ACC112 (cell line): ENCODE results near the gene GCNA.
"Not testable (repeated sequence)": the region's sequence is repeated elsewhere in the genome, so short reads cannot be mapped to it uniquely, and the experiment has no call there.

Experiments
- H2AFZ ChIP-seq: fragments of 200-600 bp; sonication (generic); one replicate; pipeline ENCODE4 v1.6.0; 2017; ENCODE audit warnings: antibody characterized with exemption, low read length; ENCODE audit not compliant: unreplicated experiment
- H3K27ac ChIP-seq: fragments of 200-600 bp; sonication (generic); 2 replicates; pipeline ENCODE4 v1.5.1; 2014; ENCODE audit warnings: low read depth, mild to moderate bottlenecking, antibody characterized with exemption, low read length, moderate library complexity
- H3K27me3 ChIP-seq: fragments of 200-600 bp; sonication (generic); 2 replicates; pipeline ENCODE4 v1.6.1; 2014; ENCODE audit warnings: mild to moderate bottlenecking, antibody characterized with exemption, low read length, moderate library complexity, mixed read lengths; ENCODE audit not compliant: insufficient read depth
- H3K36me3 ChIP-seq: fragments of 200-600 bp; sonication (generic); 2 replicates; pipeline ENCODE4 v1.6.1; 2016; ENCODE audit warnings: mild to moderate bottlenecking, antibody characterized with exemption, low read length, moderate library complexity, mixed read lengths; ENCODE audit not compliant: insufficient read depth
- H3K4me1 ChIP-seq: fragments of 200-600 bp; sonication (generic); one replicate; pipeline ENCODE4 v1.6.1; 2016; ENCODE audit warnings: low read length, mixed read lengths; ENCODE audit not compliant: insufficient read depth, unreplicated experiment, control insufficient read depth
- H3K4me3 ChIP-seq: fragments of 200-600 bp; sonication (generic); 2 replicates; pipeline ENCODE4 v1.5.1; 2014; ENCODE audit warnings: mild to moderate bottlenecking, low read depth, low read length
- H3K79me2 ChIP-seq: fragments of 200-600 bp; sonication (generic); one replicate; pipeline ENCODE4 v1.6.0; 2016; ENCODE audit warnings: low read length; ENCODE audit not compliant: control insufficient read depth, unreplicated experiment, insufficient read depth

Gene GCNA

DNA sequence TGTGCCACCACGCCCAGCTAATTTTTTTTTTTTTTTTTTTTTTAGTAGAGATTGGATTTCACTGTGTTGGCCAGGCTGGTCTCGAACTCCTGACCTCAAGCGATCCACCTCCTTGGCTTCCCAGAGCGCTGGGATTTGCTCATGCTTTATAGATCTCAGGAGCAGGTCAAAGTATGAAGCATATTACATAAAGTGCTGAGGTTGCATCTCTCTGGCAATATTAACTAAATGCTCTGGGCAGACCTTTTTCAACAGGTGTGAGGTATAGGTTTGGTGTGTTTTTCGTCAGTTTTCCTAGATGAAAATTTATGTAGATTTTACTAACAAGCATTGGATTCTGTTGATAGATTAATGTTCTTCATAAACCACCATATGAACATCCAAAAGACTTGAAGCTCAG is 19.3 kb upstream of the GCNA start:
- H3K4me3 ChIP-seq: no peak overlapping the region
- peaks cover under 1% of the 10 kb centered on the region for H3K79me2 ChIP-seq
- H3K36me3 ChIP-seq: peaks cover 22% of the 10 kb centered on the region
- no peak overlapping the region for H2AFZ ChIP-seq
- no peak overlapping the region for H3K27ac ChIP-seq
- no peaks in the 10 kb centered on the region for H3K4me1 ChIP-seq
- no peaks in the 10 kb centered on the region for H3K27me3 ChIP-seq

- H3K79me2 ChIP-seq, H3K4me1 ChIP-seq, H3K27ac ChIP-seq, H3K27me3 ChIP-seq, H2AFZ ChIP-seq, H3K4me3 ChIP-seq: not testable (repeated sequence)
- H3K36me3 ChIP-seq: peaks cover 23% of the 10 kb centered on the region
Measured at GRCh38 chrX:71559773-71560172, 18.5 kb upstream of the GCNA start.

- Histone ChIP-seq H3K27me3 (no peaks in the 10 kb centered on the region), H3K79me2 (no peaks in the 10 kb centered on the region), H3K36me3 (peaks cover 23% of the 10 kb centered on the region), H2AFZ (no peak overlapping the region), H3K4me3 (no peak overlapping the region), H3K27ac (no peak overlapping the region), H3K4me1 (no peaks in the 10 kb centered on the region)
Measured at GRCh38 chrX:71563921-71564320, 14.3 kb upstream of the GCNA start.

GRCh38 chrX:71565474-71566041 is 12.7 kb upstream of the GCNA start:
- H3K4me3 ChIP-seq: no peak overlapping the region

GRCh38 chrX:71571390-71571789 is 6.8 kb upstream of the GCNA start:
- not testable (repeated sequence) for H3K27ac ChIP-seq, H2AFZ ChIP-seq, H3K4me1 ChIP-seq, H3K79me2 ChIP-seq, H3K4me3 ChIP-seq, H3K27me3 ChIP-seq
- peaks cover 22% of the 10 kb centered on the region; the same call in 1 of the 2 replicates for H3K36me3 ChIP-seq

More at GRCh38 chrX:71565474-71566041, 12.7 kb upstream of the GCNA start:
- no peaks in the 10 kb centered on the region for H3K79me2 ChIP-seq
- no peaks in the 10 kb centered on the region for H3K27me3 ChIP-seq
- peaks cover 17% of the 10 kb centered on the region for H3K36me3 ChIP-seq
- H3K4me1 ChIP-seq: no peaks in the 10 kb centered on the region
- H3K27ac ChIP-seq: no peak overlapping the region
- no peak overlapping the region for H2AFZ ChIP-seq

DNA sequence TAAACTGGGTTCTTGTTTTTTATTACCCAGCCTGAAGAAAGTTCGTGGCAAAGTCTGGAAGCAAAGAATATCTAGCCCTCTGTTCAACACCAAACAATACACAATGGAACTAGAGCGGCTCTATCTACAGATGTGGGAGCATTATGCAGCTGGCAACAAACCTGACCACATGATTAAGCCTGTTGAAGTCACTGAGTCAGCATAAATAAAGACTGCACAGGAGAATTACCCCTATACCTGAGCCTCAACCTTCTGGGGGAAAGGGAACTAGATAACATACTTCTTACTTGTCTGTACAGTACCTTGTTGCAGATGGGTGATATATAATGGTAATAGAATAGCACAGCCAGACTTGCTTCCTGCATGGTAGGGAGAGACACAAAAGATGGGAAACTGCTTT is 4.6 kb upstream of the GCNA start:
- H3K4me1 ChIP-seq: peaks cover 7% of the 10 kb centered on the region
- no peaks in the 10 kb centered on the region for H3K79me2 ChIP-seq
- H3K4me3 ChIP-seq: no peak overlapping the region
- peaks cover 15% of the 10 kb centered on the region; the same call in 1 of the 2 replicates for H3K36me3 ChIP-seq
- no peak overlapping the region for H2AFZ ChIP-seq
- no peaks in the 10 kb centered on the region for H3K27me3 ChIP-seq
- no peak overlapping the region for H3K27ac ChIP-seq

DNA sequence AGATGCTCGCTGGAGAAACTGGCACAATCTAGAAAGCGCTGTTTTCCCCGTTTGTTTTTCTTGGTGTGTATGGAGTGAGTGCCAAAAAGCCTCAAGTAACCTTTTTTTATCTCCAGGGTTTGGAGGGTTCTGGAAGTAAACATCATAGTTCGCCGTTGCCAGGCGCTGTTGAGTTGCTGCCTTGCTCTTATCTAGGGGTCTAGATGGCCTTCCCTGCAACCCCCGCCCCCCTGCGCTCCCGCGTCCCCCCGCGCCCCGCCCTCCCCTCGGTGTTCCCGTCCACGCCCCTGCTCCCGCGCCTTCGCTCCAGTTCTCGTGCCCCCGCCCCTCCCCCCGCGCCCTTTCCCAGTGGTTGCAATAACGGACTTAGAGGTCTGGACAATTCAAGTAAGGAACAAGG is 555 bp upstream of the GCNA start:
- Histone ChIP-seq H3K4me3 (no peak overlapping the region), H3K36me3 (peaks cover 15% of the 10 kb centered on the region; the same call in 1 of the 2 replicates), H3K79me2 (no peaks in the 10 kb centered on the region), H3K4me1 (peaks cover 7% of the 10 kb centered on the region), H2AFZ (no peak overlapping the region), H3K27me3 (no peaks in the 10 kb centered on the region), H3K27ac (no peak overlapping the region)

- no peak overlapping the region for H3K27ac ChIP-seq
- no peaks in the 10 kb centered on the region for H3K79me2 ChIP-seq
- H3K27me3 ChIP-seq: no peaks in the 10 kb centered on the region
- H2AFZ ChIP-seq: no peak overlapping the region
- peaks cover 4% of the 10 kb centered on the region; the same call in 1 of the 2 replicates for H3K36me3 ChIP-seq
- H3K4me1 ChIP-seq: no peaks in the 10 kb centered on the region
- no peak overlapping the region for H3K4me3 ChIP-seq
Measured at GRCh38 chrX:71579136-71579989, 1.1 kb downstream of the GCNA start.

DNA sequence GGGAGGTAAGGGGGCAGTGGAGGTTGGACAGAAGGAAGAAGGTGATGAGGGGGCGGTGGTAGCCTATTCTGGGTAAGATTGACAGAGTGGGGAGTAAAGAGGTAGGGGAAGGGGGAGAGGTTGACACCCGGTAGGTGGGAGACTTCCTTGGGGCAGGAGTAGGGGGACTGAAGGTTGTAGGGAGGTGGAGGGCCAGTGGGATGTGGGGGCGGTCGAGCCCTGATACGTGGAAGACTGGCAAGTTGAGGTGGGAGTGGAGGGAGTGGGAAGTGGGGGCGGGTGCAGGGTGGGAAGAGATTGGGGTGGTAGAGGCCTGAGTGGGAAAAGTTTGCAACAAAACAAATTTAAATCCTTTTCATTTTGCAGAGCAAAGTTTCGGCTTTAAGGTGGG is 1.7 kb downstream of the GCNA start:
- Histone ChIP-seq H3K27ac (no peak overlapping the region), H2AFZ (no peak overlapping the region), H3K4me1 (no peaks in the 10 kb centered on the region), H3K4me3 (no peak overlapping the region), H3K27me3 (no peaks in the 10 kb centered on the region), H3K79me2 (no peaks in the 10 kb centered on the region), H3K36me3 (peaks cover 4% of the 10 kb centered on the region; the same call in 1 of the 2 replicates)

GRCh38 chrX:71581210-71581609 is 3.0 kb downstream of the GCNA start:
- Histone ChIP-seq H2AFZ (no peak overlapping the region), H3K79me2 (no peaks in the 10 kb centered on the region), H3K27ac (no peak overlapping the region), H3K4me3 (no peak overlapping the region), H3K36me3 (no peaks in the 10 kb centered on the region), H3K27me3 (no peaks in the 10 kb centered on the region), H3K4me1 (no peaks in the 10 kb centered on the region)

GRCh38 chrX:71586929-71587328 is 8.7 kb downstream of the GCNA start:
- H3K27me3 ChIP-seq: no peaks in the 10 kb centered on the region
- H3K27ac ChIP-seq: no peak overlapping the region
- H3K79me2 ChIP-seq: no peaks in the 10 kb centered on the region
- no peak overlapping the region for H2AFZ ChIP-seq
- no peaks in the 10 kb centered on the region for H3K4me1 ChIP-seq
- no peaks in the 10 kb centered on the region for H3K36me3 ChIP-seq
- no peak overlapping the region for H3K4me3 ChIP-seq
